ENCODE results near the gene WWC2.

Gene WWC2

DNA sequence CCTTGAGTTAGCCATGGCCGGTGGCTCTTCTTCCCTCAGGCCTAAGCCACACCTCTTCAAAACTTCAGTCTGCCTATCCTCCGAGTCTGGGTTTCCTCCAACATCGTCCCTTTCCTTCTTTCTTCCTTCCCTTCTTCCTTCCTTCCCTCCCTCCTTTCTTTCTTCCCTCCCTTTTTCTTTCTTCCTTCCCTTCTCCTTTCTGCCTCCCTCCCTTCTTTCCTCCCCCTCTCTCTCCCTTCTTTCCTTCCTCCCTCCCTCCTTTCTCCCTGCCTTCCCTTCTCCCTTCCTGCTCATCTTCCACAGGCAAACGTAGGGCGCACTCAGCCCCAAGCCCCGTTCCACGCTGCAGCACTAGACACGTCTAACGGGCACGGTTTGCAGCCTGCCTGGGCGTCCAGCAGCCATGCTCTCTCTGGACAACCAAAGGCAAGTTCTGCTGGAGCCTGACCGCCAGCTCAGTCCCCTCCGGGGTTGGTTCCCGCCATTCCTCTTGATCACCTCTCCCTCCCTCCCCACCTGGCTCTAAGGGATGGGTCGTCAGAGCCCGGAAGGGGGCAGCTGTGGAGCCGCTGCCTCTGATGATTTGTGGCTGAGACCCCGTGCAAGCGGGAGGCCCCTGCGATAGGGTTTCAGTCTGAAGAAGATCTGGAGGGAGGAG, 257.2 kb downstream of the WWC2 start:
- peaks cover 0 to 3% (median 0%) of the 10 kb centered on the region in 5 donors for H3K27me3 ChIP-seq (ENCODE audit: control insufficient read depth in 5 of 5, insufficient read depth in 4 of 5, low read length in 5 of 5)

DNA sequence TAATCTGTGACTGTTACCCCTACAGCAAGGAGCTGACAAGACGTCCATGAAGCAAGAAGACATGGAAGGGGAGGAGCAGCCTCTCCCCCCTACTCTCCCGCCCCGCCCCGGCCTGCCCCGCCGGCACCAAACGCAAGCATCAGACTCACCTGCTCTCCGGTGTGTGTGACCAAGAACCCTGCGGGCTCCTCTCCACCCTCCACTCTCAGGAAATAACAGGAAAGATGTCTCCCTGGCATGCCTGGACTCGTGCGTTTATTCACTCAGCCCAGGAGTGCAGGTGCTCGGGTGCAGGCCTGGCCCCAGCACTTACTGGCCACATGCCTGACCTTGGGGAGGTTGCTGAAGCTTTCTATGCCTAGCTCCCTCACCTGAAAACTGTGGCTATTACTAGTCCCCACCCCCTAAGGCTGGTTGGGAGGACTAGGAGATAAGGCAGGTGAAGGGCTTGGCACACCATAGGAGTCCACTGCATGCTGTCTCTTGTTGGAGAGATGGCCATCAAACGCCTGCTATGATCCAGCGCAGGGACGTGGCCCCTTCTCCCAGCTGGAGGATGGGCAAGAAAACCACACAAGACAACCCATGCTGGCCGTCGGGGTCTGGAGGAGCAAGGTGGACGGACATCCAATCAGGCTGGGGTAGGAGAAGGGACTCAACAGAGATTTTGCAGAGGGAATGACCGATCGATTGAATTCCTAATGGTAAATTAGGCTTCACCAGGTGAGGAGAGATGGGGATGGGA, 258.0 kb downstream of the WWC2 start:
- Histone ChIP-seq H3K36me3 (ENCODE audit: control insufficient read depth in 5 of 5, insufficient read depth in 5 of 5, low read length in 5 of 5) (no peaks in the 10 kb centered on the region), H3K27me3 (ENCODE audit: control insufficient read depth in 5 of 5, insufficient read depth in 4 of 5, low read length in 5 of 5) (peaks cover 0 to 3% (median 0%) of the 10 kb centered on the region in 5 donors), H3K4me3 (ENCODE audit: low read depth in 1 of 5, low read length in 5 of 5) (no peak overlapping the region), H3K9me3 (ENCODE audit: control insufficient read depth in 5 of 5, low read length in 5 of 5) (no peaks in the 10 kb centered on the region), H3K27ac (ENCODE audit: low read depth, low read length) (no peak overlapping the region), H3K4me1 (ENCODE audit: control insufficient read depth in 5 of 5, insufficient read depth in 5 of 5, low read length in 5 of 5) (no peaks in the 10 kb centered on the region), H3K9ac (ENCODE audit: low read length in 5 of 5) (no peak overlapping the region)

More for the DNA sequence above, 257.2 kb downstream of the WWC2 start:
- H3K9ac ChIP-seq (ENCODE audit: low read length in 5 of 5): no peak overlapping the region
- H3K4me1 ChIP-seq (ENCODE audit: control insufficient read depth in 5 of 5, insufficient read depth in 5 of 5, low read length in 5 of 5): no peaks in the 10 kb centered on the region
- no peak overlapping the region for H3K4me3 ChIP-seq (ENCODE audit: low read depth in 1 of 5, low read length in 5 of 5)
- H3K36me3 ChIP-seq (ENCODE audit: control insufficient read depth in 5 of 5, insufficient read depth in 5 of 5, low read length in 5 of 5): no peaks in the 10 kb centered on the region
- H3K27ac ChIP-seq (ENCODE audit: low read depth, low read length): no peak overlapping the region
- H3K9me3 ChIP-seq (ENCODE audit: control insufficient read depth in 5 of 5, low read length in 5 of 5): no peaks in the 10 kb centered on the region

DNA sequence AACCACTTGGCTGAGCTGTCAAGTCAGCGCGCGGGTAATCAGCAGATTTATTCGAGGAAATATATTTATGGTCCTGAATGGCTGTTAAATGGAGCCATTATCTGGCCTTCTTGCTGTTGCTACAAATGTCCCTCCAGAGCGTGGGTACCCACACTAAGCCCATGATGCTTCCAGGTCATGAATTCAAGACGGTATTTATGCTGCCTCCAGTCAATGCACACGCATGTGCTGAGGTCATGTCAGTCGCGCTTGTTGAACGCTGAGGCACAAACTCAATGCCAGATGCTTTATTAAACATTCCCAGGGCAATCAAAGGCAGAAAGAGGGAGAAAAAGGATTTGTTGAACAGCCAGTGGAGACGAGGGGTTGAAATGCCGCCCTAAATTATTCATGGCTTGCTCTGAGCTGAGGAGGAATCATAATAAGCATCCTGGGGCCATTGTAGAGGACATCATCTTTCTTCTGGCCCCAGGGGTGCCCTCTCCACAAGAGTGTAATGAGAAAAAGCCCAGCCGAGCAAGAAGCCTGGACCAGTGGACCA, 259.2 kb downstream of the WWC2 start:
- Histone ChIP-seq H3K27me3 (ENCODE audit: control insufficient read depth in 5 of 5, insufficient read depth in 4 of 5, low read length in 5 of 5) (peaks cover 0 to 3% (median 0%) of the 10 kb centered on the region in 5 donors), H3K9ac (ENCODE audit: low read length in 5 of 5) (no peak overlapping the region), H3K4me3 (ENCODE audit: low read depth in 1 of 5, low read length in 5 of 5) (no peak overlapping the region), H3K36me3 (ENCODE audit: control insufficient read depth in 5 of 5, insufficient read depth in 5 of 5, low read length in 5 of 5) (no peaks in the 10 kb centered on the region), H3K27ac (ENCODE audit: low read depth, low read length) (no peak overlapping the region), H3K4me1 (ENCODE audit: control insufficient read depth in 5 of 5, insufficient read depth in 5 of 5, low read length in 5 of 5) (no peaks in the 10 kb centered on the region), H3K9me3 (ENCODE audit: control insufficient read depth in 5 of 5, low read length in 5 of 5) (no peaks in the 10 kb centered on the region)

DNA sequence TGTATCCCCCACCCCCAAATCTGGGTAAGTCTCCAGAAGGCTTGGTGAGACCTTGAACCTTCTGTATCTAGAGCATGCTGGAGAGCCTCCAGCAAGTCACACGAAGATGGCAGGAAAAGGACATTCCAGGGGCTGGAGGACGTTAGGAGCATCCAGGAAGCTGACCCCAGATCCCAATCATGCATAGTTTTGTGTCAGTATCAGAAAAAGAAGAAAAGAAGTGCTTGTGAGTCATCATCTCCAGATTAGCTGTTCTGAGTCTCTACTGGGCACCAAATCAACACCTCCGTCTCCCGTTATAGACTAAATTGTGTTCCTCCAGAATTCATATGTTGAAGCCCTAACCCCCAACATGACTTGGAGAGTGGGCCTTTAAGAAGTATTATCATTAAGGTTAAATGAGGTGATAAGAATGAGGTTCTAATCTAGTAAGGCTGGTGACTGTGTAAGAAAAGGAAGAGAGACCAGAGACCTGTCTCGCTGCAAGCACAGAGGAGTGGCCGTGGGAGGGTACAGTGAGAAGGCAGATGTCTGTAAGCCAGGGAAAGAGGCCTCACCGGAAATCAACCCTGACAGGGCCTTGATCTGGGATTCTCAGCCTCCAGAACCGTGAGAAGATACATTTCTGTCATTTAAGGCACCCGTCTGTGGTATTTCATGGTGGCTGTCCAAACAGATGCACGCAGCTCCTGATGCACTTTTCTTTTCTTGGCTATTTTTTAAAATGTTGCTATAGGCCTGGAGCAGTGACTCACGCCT, 261.3 kb downstream of the WWC2 start:
- H3K9ac ChIP-seq (ENCODE audit: low read length in 5 of 5): no peak overlapping the region

DNA sequence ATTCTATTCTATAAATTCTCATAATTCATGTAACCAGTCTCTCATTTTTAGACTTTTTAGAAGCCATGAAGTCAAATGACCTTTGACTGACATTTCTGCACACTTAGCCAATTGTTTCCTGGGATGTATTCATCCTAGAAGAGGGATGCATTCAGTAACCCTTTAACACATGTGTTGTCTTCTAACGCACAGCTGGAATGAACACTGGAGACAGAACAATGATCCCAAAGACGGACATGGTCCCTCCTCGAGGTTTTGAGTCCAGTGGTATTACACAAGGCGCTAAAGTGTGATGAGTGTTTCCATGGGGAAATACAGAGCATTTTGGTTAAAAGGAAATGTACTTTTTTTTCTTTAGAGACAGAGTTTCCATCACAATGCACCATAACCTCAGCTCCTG, 263.0 kb downstream of the WWC2 start:
- Histone ChIP-seq H3K27ac (ENCODE audit: low read depth, low read length) (no peak overlapping the region), H3K9me3 (ENCODE audit: control insufficient read depth in 5 of 5, low read length in 5 of 5) (no peaks in the 10 kb centered on the region), H3K9ac (ENCODE audit: low read length in 5 of 5) (no peak overlapping the region), H3K27me3 (ENCODE audit: control insufficient read depth in 5 of 5, insufficient read depth in 4 of 5, low read length in 5 of 5) (peaks cover 0 to 8% (median 1%) of the 10 kb centered on the region in 5 donors), H3K4me3 (ENCODE audit: low read depth in 1 of 5, low read length in 5 of 5) (no peak overlapping the region), H3K36me3 (ENCODE audit: control insufficient read depth in 5 of 5, insufficient read depth in 5 of 5, low read length in 5 of 5) (no peaks in the 10 kb centered on the region), H3K4me1 (ENCODE audit: control insufficient read depth in 5 of 5, insufficient read depth in 5 of 5, low read length in 5 of 5) (no peaks in the 10 kb centered on the region)

More for the DNA sequence above, 261.3 kb downstream of the WWC2 start:
- Histone ChIP-seq H3K27me3 (ENCODE audit: control insufficient read depth in 5 of 5, insufficient read depth in 4 of 5, low read length in 5 of 5) (peaks cover 0 to 8% (median 0%) of the 10 kb centered on the region in 5 donors), H3K4me1 (ENCODE audit: control insufficient read depth in 5 of 5, insufficient read depth in 5 of 5, low read length in 5 of 5) (no peaks in the 10 kb centered on the region), H3K4me3 (ENCODE audit: low read depth in 1 of 5, low read length in 5 of 5) (no peak overlapping the region), H3K9me3 (ENCODE audit: control insufficient read depth in 5 of 5, low read length in 5 of 5) (no peaks in the 10 kb centered on the region), H3K36me3 (ENCODE audit: control insufficient read depth in 5 of 5, insufficient read depth in 5 of 5, low read length in 5 of 5) (no peaks in the 10 kb centered on the region), H3K27ac (ENCODE audit: low read depth, low read length) (no peak overlapping the region)

DNA sequence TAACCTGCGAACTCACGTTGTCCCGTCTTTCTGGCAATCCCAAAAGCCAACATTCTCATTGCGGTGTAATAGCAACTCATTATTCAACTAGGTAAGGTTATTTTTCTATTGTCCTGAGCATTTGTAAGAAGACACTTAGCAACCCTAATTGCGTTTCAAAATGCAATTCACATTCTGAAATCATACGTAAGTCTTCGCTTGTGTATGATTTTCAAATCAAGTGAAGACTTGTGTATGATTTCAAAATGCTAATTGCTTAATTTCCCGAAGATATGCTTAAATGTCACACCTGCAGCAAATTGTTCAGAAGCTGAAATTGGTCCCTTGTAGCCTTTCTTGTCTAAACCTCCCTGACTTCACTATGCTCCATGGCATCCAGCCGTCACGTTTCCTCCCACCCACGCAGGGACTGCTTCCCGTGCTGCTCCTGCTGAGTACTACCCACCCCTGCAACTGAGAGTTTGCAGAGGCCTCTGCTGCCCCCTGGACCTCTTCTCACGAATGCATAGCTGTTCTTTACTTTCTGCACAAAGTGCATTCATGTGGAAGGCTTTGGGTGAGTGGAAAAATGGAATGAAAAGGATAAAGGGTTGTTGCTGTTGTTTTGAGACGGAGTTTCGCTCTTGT, 264.0 kb downstream of the WWC2 start:
- no peaks in the 10 kb centered on the region for H3K36me3 ChIP-seq (ENCODE audit: control insufficient read depth in 5 of 5, insufficient read depth in 5 of 5, low read length in 5 of 5)

DNA sequence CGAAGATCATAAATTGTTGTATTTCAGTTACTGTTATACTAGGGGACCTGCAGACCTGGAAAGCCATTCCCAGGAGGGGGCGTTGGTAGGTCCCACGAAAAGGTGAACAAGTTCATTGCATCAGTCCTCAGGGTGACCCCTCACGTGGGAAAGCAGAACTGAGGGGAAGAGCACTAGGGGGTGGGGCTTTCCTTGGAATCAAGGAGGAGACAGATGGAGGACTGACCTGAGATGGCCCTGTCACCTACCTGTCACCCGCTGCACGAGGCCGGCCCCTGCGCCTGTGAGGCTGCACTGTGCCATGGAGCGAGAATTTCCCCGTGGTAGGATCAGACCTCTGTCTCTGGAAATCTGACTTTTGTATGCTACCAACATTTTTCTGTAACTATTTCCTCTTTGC, 265.0 kb downstream of the WWC2 start:
- H3K36me3 ChIP-seq (ENCODE audit: control insufficient read depth in 5 of 5, insufficient read depth in 5 of 5, low read length in 5 of 5): no peaks in the 10 kb centered on the region
- H3K9ac ChIP-seq (ENCODE audit: low read length in 5 of 5): no peak overlapping the region
- no peak overlapping the region for H3K27ac ChIP-seq (ENCODE audit: low read depth, low read length)
- H3K27me3 ChIP-seq (ENCODE audit: control insufficient read depth in 5 of 5, insufficient read depth in 4 of 5, low read length in 5 of 5): peaks cover 0 to 5% (median 0%) of the 10 kb centered on the region in 5 donors
- H3K9me3 ChIP-seq (ENCODE audit: control insufficient read depth in 5 of 5, low read length in 5 of 5): no peaks in the 10 kb centered on the region
- no peaks in the 10 kb centered on the region for H3K4me1 ChIP-seq (ENCODE audit: control insufficient read depth in 5 of 5, insufficient read depth in 5 of 5, low read length in 5 of 5)
- H3K4me3 ChIP-seq (ENCODE audit: low read depth in 1 of 5, low read length in 5 of 5): no peak overlapping the region

More for the DNA sequence above, 264.0 kb downstream of the WWC2 start:
- H3K27me3 ChIP-seq (ENCODE audit: control insufficient read depth in 5 of 5, insufficient read depth in 4 of 5, low read length in 5 of 5): peaks cover 0 to 5% (median 0%) of the 10 kb centered on the region in 5 donors
- H3K4me1 ChIP-seq (ENCODE audit: control insufficient read depth in 5 of 5, insufficient read depth in 5 of 5, low read length in 5 of 5): no peaks in the 10 kb centered on the region
- H3K27ac ChIP-seq (ENCODE audit: low read depth, low read length): no peak overlapping the region
- no peak overlapping the region for H3K4me3 ChIP-seq (ENCODE audit: low read depth in 1 of 5, low read length in 5 of 5)
- H3K9me3 ChIP-seq (ENCODE audit: control insufficient read depth in 5 of 5, low read length in 5 of 5): no peaks in the 10 kb centered on the region
- no peak overlapping the region for H3K9ac ChIP-seq (ENCODE audit: low read length in 5 of 5)

DNA sequence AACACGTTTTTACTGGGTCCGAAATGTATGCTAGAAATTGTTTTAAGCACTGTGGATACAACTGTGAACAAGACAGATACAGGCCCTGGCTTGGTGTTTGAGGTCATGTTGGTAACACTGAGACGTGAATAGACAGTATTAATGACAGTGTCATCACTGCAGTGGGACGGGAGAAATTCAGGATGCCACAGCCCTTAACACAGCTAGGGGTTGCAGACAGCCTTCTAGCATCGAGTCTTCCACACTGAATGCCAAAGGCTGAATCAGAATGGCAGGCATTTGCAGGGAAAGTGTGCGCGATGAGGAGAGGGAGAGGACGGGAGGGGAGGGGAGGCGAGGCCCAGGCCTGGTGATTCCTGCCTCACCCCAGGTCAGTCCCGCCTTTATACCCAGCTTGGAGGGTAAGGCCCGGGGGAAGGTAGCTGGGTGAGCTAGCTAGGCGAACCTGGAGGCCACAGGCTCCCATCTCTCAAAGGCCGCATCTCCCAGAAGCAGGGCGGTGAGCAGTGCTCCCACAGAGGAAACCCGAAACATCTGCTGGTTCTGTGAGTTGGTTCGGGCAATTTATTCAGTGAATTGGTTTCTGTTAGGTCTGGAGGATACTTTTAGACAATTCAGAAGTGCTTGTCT, 267.3 kb downstream of the WWC2 start:
- Histone ChIP-seq H3K27ac (ENCODE audit: low read depth, low read length) (no peak overlapping the region), H3K36me3 (ENCODE audit: control insufficient read depth in 5 of 5, insufficient read depth in 5 of 5, low read length in 5 of 5) (no peaks in the 10 kb centered on the region), H3K27me3 (ENCODE audit: control insufficient read depth in 5 of 5, insufficient read depth in 4 of 5, low read length in 5 of 5) (peaks cover 0 to 5% (median 0%) of the 10 kb centered on the region in 5 donors), H3K4me1 (ENCODE audit: control insufficient read depth in 5 of 5, insufficient read depth in 5 of 5, low read length in 5 of 5) (no peaks in the 10 kb centered on the region), H3K4me3 (ENCODE audit: low read depth in 1 of 5, low read length in 5 of 5) (no peak overlapping the region), H3K9me3 (ENCODE audit: control insufficient read depth in 5 of 5, low read length in 5 of 5) (no peaks in the 10 kb centered on the region), H3K9ac (ENCODE audit: low read length in 5 of 5) (no peak overlapping the region)

DNA sequence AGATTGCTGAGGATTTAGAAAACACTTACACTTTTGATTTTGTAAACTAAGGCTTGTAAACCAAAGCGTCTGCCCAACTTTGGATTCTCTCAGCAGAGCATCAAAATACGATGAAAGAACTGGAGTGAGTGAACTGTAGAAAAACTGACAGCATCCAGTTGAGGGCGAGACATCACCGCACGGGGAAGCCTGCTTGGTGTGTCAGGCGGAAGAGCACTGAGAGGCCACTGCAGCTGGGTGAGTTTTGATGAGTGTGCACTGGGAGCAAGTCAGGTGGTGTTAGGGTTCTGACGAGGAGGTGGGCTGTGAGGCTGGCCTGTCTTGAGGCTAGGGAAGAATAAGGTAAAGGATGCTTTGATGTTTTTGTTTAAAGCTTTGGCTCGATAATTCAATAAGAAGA, 270.0 kb downstream of the WWC2 start:
- no peak overlapping the region for H3K9ac ChIP-seq (ENCODE audit: low read length in 5 of 5)
- no peak overlapping the region for H3K4me3 ChIP-seq (ENCODE audit: low read depth in 1 of 5, low read length in 5 of 5)
- no peaks in the 10 kb centered on the region for H3K4me1 ChIP-seq (ENCODE audit: control insufficient read depth in 5 of 5, insufficient read depth in 5 of 5, low read length in 5 of 5)
- H3K36me3 ChIP-seq (ENCODE audit: control insufficient read depth in 5 of 5, insufficient read depth in 5 of 5, low read length in 5 of 5): no peaks in the 10 kb centered on the region
- peaks cover 0 to 3% (median 0%) of the 10 kb centered on the region in 5 donors for H3K27me3 ChIP-seq (ENCODE audit: control insufficient read depth in 5 of 5, insufficient read depth in 4 of 5, low read length in 5 of 5)
- H3K27ac ChIP-seq (ENCODE audit: low read depth, low read length): no peak overlapping the region
- peaks cover 0 to 11% (median 7%) of the 10 kb centered on the region in 5 donors for H3K9me3 ChIP-seq (ENCODE audit: control insufficient read depth in 5 of 5, low read length in 5 of 5)

Data from subcutaneous abdominal adipose tissue (tissue), 5 donors.